Fibroblast of villous mesenchyme (primary cell): ENCODE measurements around the gene FAIM2. TPM values are rescaled to one million over a fixed set of nuclear protein-coding genes. Genes with fewer than 3 reads are reported as not detected.

Experiments used
- DNase-seq: peaks from one replicate; pipeline ENCODE4 v3.0.0-alpha.2; 2010; ENCODE audit warnings: low read depth
- H3K4me3 ChIP-seq: 2 replicates; pipeline ENCODE4 v1.5.1; 2011; ENCODE audit warnings: low read depth, mild to moderate bottlenecking, low read length
- total RNA-seq: library from RNA; depleted of rRNA; stranded (reverse); fragments of >200 nt; gene quantifications from 2 replicates; pipeline ENCODE4 v1.2.3, GENCODE V29; 2012
- TF ChIP-seq, protein P1 (sequence below): IDR thresholded peaks from 2 replicates; pipeline ENCODE4 v1.5.1; 2012; ENCODE audit warnings: low read depth, mild to moderate bottlenecking, low read length; ENCODE audit not compliant: insufficient read depth

FAIM2 gene
- total RNA-seq, 1 donor = 3.0 TPM

DNA sequence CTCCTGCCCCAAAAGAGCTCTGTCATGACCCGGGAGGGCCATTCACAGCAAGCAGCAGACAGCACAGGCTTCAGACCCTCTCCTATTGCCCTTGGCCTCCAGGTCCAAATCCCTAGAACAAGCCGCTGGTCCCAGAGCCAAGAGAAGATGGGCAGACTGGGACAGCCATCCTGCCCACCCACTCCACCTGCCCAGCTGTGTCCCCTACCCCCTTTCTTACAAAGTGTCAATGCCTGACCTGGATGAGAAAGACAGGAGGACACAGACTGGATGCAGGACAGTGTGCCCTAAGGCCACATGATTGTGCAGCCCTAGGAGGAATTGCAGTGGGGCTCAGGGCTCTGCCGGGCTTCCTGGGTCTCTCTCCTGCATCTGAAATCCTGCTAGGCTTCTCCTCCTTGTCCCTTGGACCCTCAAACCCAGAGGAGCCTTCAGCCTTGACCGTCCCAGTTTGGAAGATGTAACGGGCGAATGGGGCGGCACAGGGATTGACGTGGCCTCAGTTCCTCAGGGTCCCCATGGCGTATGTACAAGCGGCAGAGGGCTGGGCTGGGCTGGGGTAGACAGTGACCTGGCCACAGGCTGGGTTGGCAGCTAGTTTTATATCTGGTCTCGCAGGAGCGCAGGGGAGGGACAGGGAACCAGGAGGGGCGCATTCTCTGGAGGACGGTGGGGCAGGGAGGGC lies 33.7 kb downstream of the FAIM2 start:
- no peak for DNase-seq
- H3K4me3 ChIP-seq = no peak overlapping the region
- TF ChIP-seq, protein P1, sequence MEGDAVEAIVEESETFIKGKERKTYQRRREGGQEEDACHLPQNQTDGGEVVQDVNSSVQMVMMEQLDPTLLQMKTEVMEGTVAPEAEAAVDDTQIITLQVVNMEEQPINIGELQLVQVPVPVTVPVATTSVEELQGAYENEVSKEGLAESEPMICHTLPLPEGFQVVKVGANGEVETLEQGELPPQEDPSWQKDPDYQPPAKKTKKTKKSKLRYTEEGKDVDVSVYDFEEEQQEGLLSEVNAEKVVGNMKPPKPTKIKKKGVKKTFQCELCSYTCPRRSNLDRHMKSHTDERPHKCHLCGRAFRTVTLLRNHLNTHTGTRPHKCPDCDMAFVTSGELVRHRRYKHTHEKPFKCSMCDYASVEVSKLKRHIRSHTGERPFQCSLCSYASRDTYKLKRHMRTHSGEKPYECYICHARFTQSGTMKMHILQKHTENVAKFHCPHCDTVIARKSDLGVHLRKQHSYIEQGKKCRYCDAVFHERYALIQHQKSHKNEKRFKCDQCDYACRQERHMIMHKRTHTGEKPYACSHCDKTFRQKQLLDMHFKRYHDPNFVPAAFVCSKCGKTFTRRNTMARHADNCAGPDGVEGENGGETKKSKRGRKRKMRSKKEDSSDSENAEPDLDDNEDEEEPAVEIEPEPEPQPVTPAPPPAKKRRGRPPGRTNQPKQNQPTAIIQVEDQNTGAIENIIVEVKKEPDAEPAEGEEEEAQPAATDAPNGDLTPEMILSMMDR = no peak

GRCh38 chr12:49868952-49869815 lies 34.5 kb downstream of the FAIM2 start:
- H3K4me3 ChIP-seq = peak overlapping the region; percentile 25
- TF ChIP-seq, protein P1 = peak; percentile 0
- peak; percentile 100 for DNase-seq

DNA sequence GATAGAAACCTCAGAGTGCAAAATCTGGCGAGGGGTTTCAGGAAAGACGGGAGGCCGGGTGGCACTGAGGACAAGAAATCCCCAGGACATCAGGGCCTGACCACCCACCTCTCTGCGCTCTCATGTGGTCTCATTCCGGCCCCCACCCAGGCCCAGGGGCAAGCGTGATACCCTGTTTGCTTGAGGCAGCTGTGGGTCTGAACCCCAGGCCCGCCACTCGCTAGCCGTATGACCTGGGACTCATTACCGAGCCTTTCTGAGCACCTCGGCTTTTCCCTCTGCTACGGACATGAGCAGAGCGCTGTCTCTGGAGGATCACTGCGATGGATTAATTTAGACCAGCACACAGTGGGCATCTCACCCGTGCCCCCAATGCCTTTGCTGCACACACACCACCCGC lies 35.3 kb downstream of the FAIM2 start:
- peak overlapping the region; percentile 25 for H3K4me3 ChIP-seq
- TF ChIP-seq, protein P1 = no peak
- no peak for DNase-seq

DNA sequence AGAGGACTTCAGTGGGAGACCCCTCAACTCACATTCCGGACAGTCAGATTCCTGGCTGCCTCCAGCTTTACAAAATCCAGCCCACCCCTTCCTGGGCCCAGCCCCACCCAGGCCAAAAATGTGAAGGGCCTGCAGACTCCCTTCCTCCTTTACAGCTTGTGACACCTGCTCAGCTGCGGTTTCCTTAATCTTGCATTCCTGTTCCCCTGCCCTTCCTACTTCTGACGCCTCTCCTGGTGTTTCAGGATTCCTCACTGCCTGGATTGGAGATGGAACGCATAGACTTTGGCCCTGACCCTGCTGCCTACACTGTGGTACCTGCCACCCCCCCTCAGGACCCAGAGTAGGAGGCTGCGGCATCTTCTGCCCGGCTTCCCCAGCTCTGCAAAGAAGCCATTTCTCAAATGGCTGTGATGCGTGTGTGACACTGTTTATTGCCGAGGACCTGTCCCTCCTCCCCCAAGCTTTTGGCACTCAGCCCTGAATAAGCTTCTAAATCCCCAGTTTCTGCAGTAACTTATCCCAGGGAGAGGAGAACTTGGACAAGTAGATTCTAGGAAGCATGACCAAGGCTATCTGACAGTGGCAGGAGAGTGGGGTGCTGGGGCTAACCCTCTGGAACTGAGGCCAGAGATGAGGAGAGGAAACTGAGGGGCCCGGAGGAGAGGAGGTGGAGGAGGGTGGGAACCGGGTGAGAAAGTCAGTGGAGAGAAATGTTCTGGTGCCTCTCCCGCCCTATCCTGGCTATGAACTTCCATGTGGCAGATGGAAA lies 35.9 kb downstream of the FAIM2 start:
- H3K4me3 ChIP-seq = no peak overlapping the region
- TF ChIP-seq, protein P1 = no peak
- peak; percentile 66 for DNase-seq

- TF ChIP-seq, protein P1 = peak; percentile 97
- H3K4me3 ChIP-seq = no peak overlapping the region
- peak; percentile 70 for DNase-seq
Measured at GRCh38 chr12:49866859-49867569, 36.7 kb downstream of the FAIM2 start.

DNA sequence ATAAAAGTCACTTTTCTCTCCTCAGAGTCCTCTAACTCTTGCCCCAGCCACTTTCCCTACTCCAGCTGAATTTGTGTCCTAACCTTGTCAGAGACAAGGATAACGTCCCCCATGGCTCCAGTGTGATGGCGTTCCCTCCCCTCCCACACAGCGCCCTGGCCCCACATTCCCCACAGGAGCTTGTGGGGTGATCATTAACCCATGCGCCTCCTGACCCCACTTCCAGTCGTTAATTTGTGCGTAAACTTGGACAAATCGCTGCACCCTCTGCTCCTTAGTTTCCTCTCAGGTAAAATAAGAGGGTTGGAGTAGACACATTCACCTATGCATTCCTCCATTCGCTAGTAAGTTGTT lies 37.9 kb downstream of the FAIM2 start:
- H3K4me3 ChIP-seq = no peak overlapping the region
- TF ChIP-seq, protein P1 = no peak
- no peak for DNase-seq
